PC-9 (cell line): ENCODE data around the gene ERC1.

Experiments used
- EZH2 ChIP-seq: fragments of 200-600 bp; sonication (generic); IDR thresholded peaks from 2 replicates; pipeline ENCODE4 v1.8.0; 2017; ENCODE audit warnings: antibody characterized with exemption, low read depth
- TF ChIP-seq, protein P1 (sequence below): fragments of 200-600 bp; sonication (generic); conservative IDR thresholded peaks from 2 replicates; pipeline ENCODE4 v1.6.1; 2017; ENCODE audit warnings: mixed run types, antibody characterized with exemption, mild to moderate bottlenecking, moderate library complexity

- TF ChIP-seq, protein P1, sequence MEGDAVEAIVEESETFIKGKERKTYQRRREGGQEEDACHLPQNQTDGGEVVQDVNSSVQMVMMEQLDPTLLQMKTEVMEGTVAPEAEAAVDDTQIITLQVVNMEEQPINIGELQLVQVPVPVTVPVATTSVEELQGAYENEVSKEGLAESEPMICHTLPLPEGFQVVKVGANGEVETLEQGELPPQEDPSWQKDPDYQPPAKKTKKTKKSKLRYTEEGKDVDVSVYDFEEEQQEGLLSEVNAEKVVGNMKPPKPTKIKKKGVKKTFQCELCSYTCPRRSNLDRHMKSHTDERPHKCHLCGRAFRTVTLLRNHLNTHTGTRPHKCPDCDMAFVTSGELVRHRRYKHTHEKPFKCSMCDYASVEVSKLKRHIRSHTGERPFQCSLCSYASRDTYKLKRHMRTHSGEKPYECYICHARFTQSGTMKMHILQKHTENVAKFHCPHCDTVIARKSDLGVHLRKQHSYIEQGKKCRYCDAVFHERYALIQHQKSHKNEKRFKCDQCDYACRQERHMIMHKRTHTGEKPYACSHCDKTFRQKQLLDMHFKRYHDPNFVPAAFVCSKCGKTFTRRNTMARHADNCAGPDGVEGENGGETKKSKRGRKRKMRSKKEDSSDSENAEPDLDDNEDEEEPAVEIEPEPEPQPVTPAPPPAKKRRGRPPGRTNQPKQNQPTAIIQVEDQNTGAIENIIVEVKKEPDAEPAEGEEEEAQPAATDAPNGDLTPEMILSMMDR = no peak
- no peak for TF ChIP-seq EZH2
These were observed 328.2 kb downstream of the ERC1 start for GRCh38 chr12:1319212-1319611.
